IPS-18c (cell line): ENCODE results near the gene EEA1.
"Not testable (repeated sequence)": the region's sequence is repeated elsewhere in the genome, so short reads cannot be mapped to it uniquely, and the experiment has no call there.

ENCODE experiments used
- H3K4me3 ChIP-seq: 2 replicates; pipeline ENCODE4 v1.7.0; 2013; ENCODE audit warnings: low read depth, mild to moderate bottlenecking, low read length, moderate library complexity; ENCODE audit not compliant: insufficient read depth
- H3K9me3 ChIP-seq: one replicate; pipeline ENCODE4 v1.6.1; 2013; ENCODE audit warnings: mild to moderate bottlenecking, low read length, moderate library complexity; ENCODE audit not compliant: control insufficient read depth, insufficient read depth

Gene EEA1

DNA sequence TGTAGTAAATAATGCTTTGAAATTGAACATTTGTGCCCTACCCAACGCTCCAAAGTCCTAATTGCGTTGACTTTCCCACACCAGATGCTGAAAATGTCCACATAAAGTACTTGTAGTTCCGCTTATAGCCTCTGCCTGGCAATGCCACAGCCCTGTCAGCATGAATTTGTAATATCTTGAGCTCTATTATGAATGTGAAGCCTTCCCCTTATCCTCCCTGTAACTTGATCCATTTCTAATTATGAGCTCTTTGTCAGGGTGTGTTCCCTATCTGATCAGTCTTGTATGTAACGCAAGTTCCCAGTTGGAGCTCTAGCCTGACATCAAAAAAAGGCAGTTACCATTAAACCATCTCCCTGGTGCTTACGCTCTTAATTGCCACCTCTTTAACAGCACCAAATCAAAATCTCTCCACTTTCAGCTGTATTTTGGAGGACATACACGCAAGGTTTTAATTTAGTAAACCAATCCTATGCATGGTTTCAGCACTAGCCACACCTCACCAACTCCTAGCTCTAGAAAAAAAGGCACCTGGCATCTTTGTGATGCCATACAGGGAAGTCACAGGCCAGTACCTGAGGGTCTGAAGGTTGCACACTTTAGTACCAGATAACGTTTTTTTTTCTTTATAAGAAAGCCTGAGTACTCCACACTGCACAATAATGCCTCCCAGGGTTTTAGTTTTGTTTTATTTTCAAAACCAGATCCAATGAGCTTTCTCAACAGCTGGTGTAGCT, 69.3 kb downstream of the EEA1 start:
- H3K4me3 ChIP-seq = no peak overlapping the region
- H3K9me3 ChIP-seq = no peaks in the 10 kb centered on the region

DNA sequence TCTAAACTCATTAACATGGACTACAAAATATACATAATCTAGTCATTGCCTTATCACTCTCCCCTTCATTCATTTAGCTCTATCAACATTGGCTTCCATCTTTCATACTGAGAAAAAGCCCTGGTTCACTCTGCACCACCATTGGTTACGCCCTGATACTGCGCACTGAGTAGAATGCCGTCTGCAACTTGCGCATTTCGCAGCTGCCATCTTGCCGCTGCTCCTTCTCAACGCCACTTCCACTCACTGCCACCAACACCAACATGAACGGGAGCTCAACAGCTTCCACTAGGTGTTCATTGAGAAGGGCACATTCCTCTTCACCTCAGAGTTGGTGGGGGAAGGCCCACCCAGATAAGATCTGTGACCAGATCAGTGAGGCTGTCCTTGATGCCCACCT, 71.3 kb downstream of the EEA1 start:
- H3K4me3 ChIP-seq = no peak overlapping the region
- H3K9me3 ChIP-seq = no peaks in the 10 kb centered on the region

GRCh38 chr12:92854344-92854743, 74.8 kb downstream of the EEA1 start:
- Histone ChIP-seq H3K4me3 (no peak overlapping the region), H3K9me3 (no peaks in the 10 kb centered on the region)

DNA sequence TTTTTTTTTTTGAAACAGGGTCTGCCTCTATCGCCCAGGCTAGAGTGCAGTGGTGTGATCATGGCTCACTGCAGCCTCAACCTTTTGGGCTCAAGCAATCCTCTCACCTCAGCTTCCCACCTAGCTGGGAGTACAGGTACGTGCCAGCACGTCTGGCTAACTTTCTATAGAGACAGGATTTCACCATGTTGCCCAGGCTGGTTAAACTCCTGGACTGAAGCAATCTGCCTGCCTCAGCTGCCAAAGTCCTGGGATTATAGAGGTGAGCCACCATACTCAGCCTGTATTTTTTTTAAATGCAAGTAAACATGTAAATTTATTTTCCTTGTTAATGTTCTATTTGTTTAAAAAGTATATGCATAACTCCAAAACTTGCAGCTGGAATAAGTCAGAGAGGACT, 80.4 kb downstream of the EEA1 start:
- no peaks in the 10 kb centered on the region for H3K9me3 ChIP-seq

GRCh38 chr12:92847368-92847767, 81.7 kb downstream of the EEA1 start:
- no peaks in the 10 kb centered on the region for H3K9me3 ChIP-seq
- no peak overlapping the region for H3K4me3 ChIP-seq

More for the DNA sequence above, 80.4 kb downstream of the EEA1 start:
- H3K4me3 ChIP-seq = no peak overlapping the region

DNA sequence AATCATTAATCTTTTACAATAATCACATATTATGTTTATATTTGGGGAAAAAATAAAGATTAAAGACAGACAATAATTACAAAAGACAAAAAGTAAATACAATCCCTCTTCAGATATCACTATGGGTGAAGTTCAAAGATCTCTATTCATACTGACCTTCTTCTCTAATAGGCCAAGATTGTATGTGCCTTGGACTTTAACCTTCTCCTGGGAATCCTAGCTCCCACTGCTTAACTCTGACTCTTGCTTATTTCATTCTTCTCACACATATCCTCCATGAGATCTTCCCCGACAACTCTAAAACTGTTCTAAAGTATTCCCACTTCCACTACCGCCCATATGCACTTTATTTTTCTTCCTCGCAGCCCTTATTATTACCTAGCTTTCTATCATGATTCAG, 83.8 kb downstream of the EEA1 start:
- no peaks in the 10 kb centered on the region for H3K9me3 ChIP-seq
- H3K4me3 ChIP-seq = no peak overlapping the region

DNA sequence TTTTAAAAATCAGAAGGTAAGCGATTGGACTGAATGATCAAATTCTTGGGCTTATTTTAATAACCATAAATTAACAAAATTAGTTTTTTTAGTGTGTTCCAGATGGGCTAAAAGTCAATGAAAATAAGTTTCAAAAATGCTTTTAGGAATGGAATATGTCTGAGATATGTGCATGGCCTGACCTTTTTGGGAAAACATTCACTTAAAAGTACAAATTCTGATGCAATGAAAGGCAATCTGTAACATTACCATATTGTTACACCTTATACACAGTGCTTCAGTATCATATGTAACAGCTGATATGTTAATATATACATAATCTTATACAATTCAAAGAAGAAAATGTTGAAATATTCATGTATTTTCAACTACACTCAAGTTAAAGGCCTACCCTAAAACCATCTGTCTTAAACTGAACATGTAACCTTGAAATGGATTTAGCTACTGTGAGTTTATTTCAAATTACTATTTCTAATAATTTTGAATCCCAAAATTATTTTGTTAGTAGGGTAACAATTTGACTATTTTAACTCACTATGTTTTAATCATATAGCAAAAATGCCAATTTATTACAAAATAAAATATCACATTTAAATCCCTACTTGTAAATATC, 84.8 kb downstream of the EEA1 start:
- H3K4me3 ChIP-seq = no peak overlapping the region

DNA sequence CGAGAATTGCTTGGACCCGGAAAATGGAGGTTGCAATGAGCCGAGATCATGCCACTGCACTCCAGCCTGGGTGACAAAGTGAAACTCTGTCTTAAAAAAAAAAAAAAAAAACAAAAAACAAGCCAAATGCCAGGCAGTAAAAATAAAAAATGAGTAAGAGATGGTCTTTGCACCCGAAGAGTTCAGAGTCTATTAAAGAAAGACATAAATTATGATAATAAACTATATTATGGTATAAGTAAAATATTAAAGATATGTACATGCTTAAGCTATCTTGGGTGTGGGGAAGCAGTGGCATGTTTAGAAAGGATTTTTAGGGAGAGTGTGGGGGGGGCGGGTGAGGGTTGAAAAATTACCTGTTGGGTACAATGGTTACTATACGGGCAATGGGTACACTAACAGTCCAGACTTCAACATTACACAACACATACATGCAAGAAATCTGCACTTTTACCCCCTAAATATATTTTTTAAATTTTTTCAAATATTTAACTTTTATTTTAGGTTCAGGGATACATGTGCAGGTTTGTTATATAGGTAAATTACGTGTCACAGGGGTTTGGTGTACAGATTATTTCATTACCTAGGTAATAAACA, 99.3 kb downstream of the EEA1 start:
- no peaks in the 10 kb centered on the region for H3K9me3 ChIP-seq

More for the DNA sequence above, 84.8 kb downstream of the EEA1 start:
- no peaks in the 10 kb centered on the region for H3K9me3 ChIP-seq

GRCh38 chr12:92828565-92828964, 100.5 kb downstream of the EEA1 start:
- no peak overlapping the region for H3K4me3 ChIP-seq
- no peaks in the 10 kb centered on the region for H3K9me3 ChIP-seq

More for the DNA sequence above, 99.3 kb downstream of the EEA1 start:
- no peak overlapping the region for H3K4me3 ChIP-seq

DNA sequence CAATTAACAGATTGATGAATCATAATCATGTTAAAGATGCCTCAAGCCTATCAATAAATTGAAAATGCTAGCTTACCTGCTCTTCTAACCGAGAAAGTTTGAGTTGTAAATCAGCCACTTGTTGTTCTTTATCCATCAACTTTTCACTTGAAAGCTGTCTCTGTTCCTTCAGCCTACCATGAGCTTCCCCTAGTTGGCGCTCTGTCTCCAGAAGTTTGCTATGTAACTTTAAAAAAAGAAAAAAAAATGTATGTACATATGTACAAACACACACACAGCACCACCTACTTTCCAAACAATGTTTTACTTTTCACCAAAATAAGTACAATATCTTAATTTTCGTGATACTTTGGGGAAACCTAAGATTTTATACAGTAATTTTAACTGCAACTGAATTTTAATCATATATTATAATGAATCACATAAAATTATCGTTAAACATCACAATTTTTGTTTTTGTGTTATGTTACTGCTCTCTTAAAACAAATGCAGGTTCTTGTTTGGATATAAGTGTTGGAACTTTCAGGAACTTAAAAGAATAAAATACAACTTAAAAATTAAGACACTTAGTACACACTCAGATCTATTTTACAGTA, 101.2 kb downstream of the EEA1 start:
- H3K9me3 ChIP-seq = no peaks in the 10 kb centered on the region
- H3K4me3 ChIP-seq = no peak overlapping the region

- Histone ChIP-seq H3K4me3 (no peak overlapping the region), H3K9me3 (no peaks in the 10 kb centered on the region)
Measured at GRCh38 chr12:92821142-92821541, 108.0 kb downstream of the EEA1 start.

DNA sequence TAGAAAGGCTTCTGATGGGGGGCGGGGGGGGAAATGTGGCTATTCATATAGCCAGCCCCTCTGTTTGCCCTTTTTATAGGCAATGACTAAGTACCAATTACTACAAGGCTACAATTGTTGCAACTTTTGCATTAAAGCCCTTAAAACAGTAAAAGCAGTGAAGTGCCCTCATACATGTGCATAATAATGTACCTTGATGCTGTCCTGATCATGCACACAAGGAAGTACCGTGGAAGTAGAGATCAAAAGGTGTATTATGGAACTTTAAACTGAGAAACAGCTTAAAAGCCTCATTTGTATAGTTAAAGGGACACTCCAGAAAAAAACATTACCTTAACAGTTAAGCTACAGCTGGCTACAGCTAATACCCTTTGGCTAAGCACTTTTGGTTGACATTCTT, 114.5 kb downstream of the EEA1 start:
- Histone ChIP-seq H3K9me3 (no peaks in the 10 kb centered on the region), H3K4me3 (no peak overlapping the region)

GRCh38 chr12:92810370-92810769, 118.7 kb downstream of the EEA1 start:
- no peaks in the 10 kb centered on the region for H3K9me3 ChIP-seq
- H3K4me3 ChIP-seq = no peak overlapping the region

DNA sequence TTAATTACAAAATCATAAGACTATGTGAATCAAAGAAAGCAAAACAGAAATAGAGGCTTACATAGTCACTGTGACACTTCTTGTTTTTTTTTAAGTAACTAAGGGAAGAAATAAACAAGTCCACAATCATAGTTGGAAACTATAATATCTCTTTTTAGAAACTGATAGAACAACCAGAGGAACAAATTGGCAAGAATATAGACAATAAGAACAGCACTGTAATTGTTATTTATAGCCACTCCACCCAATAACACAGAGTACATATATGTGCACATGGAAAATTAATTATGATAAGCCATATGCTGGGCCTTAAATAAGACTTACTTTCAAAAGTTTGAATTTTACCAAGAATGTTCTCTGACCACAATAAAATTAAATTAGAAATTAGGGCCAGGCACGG, 125.2 kb downstream of the EEA1 start:
- no peaks in the 10 kb centered on the region for H3K9me3 ChIP-seq
- H3K4me3 ChIP-seq = no peak overlapping the region

- Histone ChIP-seq H3K4me3 (no peak overlapping the region), H3K9me3 (no peaks in the 10 kb centered on the region)
Measured at GRCh38 chr12:92802906-92803305, 126.2 kb downstream of the EEA1 start.

- Histone ChIP-seq H3K9me3 (no peaks in the 10 kb centered on the region), H3K4me3 (no peak overlapping the region)
Measured at GRCh38 chr12:92796650-92797049, 132.4 kb downstream of the EEA1 start.

DNA sequence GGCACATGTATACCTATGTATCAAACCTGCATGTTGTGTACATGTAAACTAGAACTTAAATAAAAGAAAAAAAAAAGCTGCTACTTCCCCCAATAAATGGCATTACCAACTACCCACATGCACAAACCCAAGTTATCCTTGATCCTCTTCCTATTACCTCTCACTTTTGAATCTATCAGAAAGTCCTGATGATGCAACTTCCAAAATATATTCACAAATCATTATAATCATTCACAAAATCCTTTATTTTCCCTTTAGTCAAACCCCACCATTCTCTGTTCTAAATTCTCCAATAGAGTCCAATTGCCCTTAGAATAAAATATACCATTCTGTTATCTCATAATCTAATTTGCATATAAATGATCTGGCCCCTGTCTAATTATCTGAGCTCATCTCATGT, 134.3 kb downstream of the EEA1 start:
- Histone ChIP-seq H3K4me3 (no peak overlapping the region), H3K9me3 (no peaks in the 10 kb centered on the region)

- not testable (repeated sequence) for H3K9me3 ChIP-seq, H3K4me3 ChIP-seq
Measured at GRCh38 chr12:92794356-92794755, 134.7 kb downstream of the EEA1 start.
